Measurements from ENCODE around the gene SBNO2.

SBNO2 gene

DNA sequence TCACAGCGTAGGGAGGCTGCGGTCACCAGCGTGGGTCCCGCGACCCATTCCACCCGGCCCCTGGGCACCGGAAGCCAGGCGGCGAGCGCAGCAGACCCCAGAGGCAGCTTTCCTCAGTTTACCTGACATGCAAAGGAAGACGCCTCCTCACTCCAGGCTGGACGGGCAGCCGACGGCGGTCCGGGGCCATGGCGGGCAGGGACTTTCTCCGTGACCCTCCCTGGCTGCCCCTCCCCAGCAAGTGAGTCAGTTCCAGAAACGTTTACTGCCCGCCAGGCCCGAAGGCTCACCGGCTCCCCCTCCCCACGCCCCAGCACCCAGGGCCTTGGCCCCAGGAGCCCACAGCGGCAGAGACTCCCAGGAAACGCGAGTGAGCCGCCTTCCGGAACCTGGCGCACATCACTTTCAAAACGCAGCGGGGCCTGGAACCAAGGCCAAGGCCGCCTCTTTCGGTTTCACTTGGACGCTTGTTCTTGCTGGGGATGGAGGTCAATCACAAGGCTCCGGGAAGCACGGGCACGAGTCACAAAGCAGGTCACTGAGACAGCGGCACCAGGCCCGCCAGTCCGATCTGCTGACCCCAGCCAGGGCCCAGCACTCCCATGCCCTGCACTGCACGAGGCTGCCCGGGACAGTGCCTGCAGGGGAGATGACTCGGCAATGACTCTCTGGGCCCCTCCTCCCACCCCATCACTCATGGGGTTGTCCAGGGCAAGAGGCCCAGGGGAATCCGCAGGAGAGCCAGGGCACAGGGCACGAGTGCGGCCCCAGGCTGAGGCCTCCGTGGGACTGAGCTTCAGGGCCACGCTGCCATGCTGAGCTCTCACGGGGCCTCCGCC, 5.3 kb downstream of the SBNO2 start:
- peak; percentile 87 for DNase-seq

DNA sequence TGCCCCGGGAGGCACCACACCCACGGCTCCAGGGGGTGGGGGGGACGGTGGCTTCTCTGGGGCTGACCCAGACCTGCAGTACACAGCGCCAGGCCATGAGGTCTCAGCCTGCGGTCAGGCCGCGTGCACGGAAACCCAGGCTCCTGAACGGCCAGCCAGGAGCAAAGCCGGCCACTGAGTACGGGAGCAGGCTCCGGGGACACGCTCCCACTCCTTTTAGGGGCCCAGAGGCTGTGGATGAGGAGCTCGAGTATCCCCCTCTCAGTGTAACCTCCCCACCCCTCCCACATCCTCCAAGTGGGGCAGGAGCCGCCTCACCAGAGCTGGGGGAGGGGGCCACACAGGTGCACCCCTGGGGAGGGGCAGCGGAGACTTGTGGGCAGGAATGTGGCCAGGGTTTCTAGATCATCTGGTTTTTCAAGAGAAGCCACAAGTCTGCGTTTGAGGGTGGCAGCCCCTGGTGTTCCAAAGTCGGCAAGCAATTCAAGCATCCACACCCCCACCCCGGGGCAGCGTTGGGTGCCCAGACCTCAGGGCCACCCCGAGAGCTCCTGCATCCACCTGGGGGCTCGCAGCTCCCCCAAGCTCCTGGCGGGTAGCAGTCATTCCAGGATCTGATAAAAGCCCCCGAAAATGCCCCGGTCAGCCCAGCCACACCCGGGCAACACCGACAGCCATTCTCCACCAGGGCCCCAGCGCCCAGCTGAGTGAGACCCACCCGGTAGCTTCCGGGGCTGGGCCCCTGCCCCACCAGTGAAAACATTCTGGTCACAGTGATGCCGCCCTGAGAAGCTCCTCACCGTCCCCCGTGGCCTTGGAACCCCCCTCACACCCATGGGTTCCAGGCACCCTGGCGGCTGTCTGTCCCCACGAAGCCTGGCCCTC, 6.1 kb downstream of the SBNO2 start:
- no peak for DNase-seq

DNA sequence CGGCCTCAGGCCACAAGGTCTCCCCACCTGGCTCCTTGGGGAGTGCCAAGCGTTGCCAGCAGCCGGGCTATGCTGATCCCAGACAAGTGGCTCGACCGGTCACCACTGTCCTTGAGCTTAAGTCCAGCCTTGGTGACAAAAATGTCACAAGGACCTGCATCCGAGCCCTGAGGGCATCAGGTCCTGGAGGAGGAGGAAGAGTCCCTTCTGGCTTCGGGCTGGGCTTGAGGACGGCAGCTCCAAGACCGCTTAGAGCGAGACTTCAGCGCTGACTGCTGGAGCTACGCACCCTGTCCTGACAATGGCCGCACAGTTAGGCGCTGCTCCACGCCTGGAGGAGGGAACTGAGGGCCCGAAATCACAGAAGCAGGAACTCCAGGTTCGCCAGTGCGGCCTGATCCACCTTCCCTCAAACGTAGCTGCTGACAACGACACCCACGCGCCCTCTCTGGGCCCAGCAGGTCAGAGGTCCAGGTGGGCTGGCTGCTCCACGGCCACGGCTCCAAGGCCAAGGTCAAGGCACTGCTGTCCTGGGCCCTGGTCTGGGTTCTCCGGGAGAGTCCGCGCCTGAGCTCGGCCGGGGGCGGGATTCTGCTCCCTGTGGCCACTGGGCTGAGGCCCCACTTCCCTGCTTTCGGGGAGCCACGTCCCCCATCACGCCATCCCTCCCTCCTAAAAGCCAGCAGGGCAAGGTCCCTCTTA, 7.0 kb downstream of the SBNO2 start:
- DNase-seq: no peak

DNA sequence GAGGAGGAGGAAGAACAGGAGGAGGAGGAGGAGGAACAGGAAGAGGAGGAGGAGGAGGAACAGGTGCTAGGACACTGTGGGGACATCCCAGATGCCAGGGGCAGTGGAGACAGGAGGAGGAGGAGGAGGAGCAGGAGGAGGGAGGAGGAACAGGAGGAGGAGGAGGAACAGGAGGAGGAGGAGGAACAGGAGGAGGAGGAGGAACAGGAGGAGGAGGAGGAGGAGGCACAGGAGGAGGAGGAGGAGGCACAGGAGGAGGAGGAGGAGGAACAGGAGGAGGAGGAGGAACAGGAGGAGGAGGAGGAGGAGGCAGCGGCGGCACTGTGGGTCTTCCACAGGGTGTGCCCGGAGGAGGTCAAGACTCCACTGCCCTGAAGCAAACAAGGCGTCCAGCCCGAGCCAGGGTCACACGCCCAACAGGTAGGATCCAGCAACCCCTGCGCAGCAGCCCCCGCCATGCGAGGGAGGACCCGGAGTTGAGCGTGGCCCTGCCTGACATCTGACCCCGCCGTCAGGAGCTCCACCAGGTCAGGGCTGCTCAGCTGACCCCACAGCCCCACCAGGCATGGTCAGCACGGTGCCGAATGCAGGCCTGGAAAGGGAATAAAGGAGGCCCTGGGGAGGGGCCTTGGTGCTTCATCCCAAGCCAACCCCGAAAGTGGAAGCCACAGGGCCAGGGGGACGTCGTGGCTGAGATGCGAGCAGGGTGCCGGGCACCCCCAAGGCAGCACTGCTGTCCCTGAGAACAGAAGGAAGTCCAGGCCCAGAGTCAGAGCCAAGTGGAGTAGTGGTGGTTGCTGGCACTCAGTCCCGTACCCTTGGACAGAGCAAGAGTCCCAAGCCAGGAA, 9.2 kb downstream of the SBNO2 start:
- DNase-seq: no peak

DNA sequence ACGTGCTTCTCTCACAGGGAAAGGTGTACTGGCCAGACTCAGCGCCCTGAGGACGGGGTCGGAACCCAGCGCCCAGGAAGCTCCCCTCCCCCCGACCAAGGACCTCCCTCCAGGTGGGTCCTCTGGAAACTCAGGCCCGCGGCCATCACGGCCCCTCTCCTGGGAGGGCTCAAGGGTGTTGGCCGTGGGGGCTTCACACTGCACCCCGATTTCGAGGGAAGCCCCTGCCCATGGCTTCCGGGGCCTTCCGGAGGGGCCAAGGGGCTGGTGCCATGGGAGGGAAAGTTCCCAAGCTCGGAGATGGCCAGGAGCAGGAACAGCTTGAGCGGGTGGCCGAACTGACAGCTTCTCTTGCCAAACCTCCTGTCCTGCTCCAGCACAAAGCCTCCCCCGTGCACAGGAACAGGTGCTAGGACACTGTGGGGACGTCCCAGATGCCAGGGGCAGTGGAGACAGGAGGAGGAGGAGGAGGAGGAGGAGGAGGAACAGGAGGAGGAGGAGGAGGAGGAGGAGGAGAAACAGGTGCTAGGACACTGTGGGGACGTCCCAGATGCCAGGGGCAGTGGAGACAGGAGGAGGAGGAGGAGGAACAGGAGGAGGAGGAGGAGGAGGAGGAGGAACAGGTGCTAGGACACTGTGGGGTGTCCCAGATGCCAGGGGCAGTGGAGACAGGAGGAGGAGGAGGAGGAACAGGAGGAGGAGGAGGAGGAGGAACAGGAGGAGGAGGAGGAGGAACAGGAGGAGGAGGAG, 10.0 kb downstream of the SBNO2 start:
- DNase-seq: no peak

DNA sequence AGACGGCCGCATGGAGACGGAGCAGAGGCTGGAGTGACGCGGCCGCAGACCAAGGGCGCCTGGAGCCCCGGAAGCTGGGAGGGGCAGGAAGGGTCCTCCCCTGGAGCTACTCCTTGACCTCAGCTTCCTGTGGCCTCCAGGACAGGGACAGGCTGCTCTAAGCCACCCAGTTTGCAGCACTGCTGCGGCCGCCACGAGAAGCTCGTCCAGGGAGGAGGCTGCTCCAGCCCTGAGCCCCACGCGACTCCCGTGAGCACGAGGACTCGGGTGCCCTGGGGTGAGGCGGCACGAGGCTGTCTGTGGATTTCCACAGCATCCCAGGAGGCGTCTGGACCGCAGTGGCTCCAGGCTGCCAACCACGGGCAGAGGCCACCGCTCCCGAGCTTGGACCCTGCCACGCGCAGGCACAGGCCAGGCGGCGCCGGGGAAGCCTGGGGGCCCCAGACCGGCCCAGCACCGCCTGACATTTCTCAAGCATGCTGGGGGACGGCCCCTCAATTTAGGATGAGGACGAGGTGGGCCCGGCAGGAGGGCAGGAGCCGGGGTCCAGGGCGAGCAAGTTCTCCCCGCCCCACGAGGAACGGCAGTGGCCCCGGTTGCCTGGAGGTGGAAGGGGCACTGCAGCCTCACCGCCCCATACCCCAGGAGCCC, 10.7 kb downstream of the SBNO2 start:
- DNase-seq: no peak

DNA sequence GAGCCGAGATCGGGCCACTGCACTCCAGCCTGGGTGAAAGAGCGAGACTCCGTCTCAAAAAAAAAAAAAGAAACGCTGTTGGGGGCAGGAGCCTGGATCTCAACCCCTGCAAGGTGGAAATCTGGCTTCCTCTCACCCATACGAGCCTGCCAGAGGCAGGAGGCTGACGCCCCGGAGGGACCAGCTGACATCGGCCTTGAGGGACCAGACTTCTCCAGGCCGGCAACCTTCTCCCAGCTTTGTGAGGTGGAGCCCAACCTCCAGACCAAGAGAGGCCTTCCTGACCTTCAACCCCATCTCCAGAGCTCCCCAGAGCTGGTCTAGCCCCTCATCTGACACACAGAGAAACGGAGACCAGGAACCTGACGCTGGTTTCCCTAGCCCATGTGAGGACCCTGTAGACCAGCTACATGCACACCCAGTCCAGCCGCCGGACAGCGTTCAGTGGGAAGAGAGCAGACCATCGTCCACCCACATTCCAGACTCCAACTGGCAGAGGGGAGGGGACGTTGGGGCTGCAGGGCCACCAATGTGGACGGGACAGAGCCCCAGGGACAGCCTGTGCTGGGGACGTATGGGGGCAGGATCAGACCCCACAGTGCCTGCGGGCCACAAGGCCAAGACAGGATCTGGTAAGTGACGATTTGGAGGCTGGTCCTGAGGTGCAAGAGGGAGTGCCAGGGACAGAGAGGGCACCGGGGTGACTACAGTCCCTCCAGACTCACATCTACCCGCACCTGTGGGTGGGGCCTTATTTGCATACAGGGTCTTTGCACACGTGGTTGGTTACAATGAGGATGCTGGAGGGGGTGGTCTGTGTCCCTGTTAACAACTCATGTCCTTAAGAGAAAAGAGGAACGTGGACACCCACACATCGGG, 11.4 kb downstream of the SBNO2 start:
- DNase-seq: no peak

DNA sequence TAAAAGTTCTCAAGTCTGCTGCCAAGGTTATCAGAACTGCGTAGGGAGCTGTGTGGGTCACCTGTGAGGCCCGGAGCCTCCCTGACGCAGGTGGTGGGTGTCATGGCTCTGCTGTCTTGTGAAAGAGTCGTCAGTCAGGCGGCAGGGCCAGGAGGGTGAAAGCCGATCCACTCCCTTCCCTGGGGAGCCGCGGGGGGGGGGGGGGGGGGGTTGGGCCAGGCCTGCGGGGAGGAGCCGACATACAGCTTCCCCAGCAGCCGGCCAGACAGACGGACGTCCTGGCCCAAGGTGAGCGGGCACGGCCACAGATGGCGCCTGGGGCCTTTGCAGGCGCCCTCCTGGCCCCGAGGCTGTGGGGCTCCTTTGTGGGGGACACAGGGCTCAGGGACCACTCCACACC, 12.4 kb downstream of the SBNO2 start:
- DNase-seq: no peak

DNA sequence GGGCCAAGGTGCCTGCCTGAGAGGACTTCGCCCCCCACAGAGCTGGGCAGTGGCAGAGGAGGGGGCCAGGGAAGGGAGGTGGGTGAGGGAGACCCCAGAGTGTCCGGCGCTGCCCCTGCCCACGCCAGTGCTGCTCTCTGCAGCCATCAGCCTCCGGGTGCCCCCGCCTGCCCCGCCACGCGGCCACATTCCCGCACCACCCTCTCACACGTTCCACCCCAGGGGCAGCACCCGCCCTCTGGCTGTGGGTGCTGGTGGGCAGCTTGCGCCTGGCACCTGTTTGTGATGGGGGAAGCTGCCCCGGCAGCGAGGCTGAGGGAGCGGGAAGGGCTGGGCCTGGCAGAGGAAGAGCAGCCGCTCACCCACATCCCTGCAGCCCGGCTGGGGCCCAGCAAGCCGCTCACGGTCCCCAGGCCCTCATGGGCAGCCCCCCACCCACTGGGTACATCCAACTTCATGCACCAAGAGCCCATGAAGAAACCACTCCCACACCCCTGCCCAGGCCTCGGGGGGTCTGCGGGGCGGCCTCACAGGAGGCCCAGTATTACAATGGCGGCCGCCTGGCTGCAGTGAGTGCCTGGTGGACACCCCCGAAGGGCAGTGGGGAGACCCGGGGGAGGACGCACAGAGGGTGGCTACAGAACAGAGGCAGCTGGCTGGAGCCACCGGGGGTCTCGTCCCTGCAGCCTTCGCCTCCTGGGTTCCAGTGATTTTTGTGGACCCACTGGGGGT, 14.0 kb downstream of the SBNO2 start:
- DNase-seq: no peak

DNA sequence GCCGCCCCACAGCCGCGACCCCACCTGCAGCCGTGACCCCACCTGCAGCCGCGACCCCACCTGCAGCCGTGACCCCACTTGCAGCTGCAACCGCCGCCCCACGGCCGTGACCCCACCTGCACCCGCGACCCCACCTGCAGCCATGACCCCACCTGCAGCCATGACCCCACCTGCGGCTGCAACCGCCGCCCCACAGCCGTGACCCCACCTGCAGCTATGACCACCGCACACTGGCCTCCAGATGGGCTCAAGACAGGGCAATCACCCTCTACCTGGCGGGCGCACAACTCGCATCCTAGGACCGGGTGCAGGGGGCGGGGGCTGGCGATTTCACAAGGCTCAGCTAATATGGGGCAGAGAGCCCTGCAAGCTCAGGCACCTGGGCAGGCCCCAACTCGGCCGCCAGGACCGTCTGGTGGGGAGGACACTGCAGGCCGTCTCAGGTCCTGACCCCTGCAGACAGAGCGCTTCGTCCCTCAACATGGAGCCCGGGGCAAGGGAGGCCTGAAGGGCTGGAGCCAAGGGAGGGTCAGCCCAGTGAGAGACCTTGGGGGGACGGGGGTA, 15.1 kb downstream of the SBNO2 start:
- DNase-seq: no peak

DNA sequence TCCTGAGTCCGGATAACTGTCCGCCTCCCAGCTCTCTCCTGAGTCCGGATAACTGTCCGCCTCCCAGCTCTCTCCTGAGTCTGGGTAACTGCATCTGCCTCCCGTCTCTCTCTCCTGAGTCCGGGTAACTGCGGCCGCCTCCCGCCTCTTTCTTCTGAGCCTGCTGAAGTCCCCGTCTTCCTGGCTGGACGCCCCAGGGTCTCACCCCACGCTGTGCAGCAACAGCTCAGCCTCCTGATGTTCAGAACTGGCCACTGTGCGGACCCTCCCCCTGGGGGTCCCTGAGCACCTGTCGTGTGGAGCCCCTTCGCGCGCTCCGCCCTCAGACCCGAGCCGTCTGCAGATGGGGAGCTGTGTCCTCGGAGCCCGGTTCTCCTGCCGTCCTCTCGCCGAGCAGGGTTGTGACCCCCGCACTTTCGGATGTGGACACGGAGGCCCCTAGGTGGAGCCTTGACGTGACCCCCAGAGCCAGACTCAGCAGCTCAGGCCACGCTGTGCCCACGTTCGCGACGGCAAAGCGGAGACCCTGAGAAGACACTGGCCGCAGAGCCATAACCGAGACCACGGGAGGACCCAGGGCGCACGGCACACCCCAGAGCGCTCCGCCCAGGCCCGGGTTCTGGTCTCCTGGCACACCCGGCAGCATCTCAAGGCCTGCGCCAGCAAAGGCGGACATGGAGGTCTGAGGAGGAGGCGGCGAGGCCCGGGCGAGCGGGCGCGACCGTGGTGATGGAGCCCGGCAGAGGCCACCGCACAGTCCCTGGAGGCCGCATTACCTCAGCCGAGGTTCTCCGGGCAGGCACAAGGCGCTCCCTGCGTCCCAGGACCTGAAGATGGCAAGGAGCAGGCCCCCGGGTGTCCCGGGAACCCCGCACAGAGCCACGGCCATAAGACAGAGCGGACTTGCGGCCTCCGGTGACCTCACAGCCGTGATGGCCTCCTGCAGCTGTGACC, 15.9 kb downstream of the SBNO2 start:
- no peak for DNase-seq

DNA sequence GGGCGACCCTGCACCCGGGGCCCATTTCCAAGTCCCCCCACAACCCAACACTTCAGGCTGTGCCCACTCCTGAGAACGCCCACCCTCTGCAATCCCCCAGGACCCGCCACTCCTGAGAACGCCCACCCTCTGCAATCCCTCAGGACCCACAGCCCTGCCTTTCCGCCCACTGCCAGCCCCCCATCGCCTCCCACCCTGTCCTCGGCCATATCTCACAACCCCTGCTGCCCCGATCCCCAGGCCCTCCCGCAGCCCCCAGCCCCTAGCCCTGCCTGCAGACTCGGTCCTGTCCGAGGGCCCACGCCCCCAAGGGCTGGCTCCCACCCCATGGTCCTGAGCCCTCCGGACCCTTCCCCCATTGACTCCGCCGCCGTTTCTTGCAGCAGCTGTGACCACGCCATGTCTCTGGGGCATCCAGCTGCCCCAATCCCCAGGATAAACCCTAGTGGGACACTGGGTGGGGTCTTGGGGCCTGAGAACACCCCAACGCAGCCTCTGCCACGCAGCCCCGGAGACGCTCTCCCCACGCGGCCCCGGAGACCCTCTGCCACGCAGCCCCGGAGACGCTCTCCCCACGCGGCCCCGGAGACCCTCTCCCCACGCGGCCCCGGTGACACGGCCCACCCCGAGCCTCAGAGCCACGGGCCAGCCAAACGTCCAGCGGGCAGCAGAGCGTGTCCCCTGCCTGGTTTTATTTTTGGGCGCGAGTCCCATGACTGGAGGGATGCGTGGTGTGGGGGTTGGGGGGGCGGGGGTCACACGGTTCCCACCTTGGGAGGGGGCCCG, 17.0 kb downstream of the SBNO2 start:
- no peak for DNase-seq

DNA sequence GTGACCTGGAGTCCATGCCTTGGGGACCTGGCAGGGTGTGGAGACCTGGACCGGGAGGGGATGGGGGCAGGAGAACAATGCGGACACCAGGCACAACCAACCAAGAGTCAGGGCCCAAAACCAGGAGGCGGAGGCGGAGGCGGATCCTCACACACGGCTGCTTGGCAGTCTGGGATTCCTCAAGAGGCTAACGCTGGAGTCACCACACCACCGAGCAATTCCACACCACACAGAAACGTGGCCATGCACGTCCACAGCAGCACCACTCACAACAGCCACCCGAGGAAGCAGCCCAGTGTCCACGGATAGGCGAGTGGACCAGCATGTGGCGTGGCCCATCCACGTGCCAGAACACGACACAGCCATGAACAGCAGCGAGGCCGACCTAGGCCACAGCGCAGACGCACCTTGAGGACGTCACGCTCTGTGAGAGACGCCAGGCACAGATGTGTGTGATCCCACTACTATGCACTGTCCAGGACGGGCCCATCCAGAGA, 17.7 kb downstream of the SBNO2 start:
- DNase-seq: no peak

DNA sequence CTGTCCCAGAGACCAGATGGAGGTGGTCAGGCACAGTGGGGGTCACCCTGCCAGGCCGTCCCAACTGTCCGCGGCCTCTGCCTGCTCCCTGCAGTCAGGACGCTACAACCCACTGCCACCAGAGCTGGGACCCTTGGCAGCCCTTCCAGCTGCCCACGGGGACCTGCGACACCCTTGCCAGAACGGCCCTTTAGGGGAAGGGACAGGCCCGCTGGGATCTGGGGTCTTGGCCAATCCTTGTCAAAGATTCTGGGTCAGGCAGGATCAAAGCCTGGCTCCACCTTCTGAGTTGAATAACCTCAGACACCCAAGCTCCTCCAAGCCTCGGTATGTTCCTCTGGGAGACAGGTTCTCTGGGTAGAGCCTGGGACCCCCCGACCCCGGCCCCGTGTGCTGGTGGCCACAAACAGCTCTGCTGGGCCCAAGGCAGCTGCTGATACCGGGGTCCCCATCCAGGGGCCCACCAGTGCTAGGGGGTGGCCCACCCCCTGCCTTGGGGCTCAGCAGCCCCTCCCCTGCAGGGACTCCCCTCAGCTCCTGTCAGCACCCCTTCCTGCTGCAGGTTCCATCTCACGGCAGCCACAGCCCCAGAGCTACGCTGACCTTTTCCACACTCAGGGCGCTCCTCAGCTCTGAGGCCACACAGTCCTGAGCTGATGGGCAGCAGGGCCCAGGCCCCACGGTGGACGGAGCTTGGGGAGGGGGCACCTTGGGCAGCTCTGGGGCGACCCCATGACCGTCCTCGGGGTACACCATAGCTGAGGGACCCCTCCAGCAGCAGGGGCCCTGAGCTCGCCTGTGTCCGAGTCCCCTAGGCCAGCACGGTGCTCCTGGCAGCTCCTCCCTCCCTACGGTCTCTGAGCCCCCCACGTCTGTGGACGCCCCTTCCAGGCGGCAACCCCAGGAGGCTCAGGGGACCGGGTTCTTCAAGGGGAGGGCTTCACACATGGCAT, 18.4 kb downstream of the SBNO2 start:
- no peak for DNase-seq

DNA sequence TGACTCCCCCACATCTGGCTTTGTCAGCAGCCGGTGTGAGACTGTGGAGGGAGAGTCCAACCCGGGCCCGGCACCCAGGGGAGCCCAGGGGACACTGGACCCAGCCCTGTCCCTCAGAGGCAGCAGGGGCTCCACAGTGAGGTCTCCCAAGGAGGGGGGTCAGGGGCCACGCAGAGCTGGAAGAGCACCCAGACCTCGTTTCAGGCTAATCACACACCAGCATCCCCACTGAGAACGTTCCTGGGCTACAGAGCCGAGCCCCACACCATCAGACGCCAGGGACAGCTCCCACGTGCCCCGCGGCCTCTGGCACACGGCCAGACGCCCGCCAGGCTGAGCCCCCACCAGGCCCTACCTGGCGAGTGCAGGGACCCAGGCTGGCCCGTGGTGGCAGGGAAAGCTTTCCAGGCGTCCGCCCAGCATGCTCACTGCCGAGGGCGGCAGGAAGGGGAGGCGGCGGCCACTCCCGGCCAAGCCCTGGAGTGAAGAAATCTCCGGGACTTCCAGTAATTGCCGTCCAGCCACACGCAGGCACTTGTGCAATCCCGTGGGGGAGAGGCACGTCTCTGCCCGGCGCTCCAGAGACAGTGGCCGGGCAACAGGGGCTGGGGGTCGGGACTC, 19.2 kb downstream of the SBNO2 start:
- peak; percentile 84 for DNase-seq
